HAP-1 (cell line): ENCODE data around the gene SNRNP27.
"Not testable (repeated sequence)": the region's sequence is repeated elsewhere in the genome, so short reads cannot be mapped to it uniquely, and the experiment has no call there.

Source experiments
- DNase-seq, 2 experiments: peaks; one replicate each; pipeline ENCODE4 v3.0.0-alpha.2; 2016 to 2020; ENCODE audit warnings: low spot score in 2 of 2
- H3K27me3 ChIP-seq: fragments of 250-450 bp; sonication (Bioruptor Pico); 2 replicates; pipeline ENCODE4 v1.5.1; 2020; ENCODE audit warnings: low read depth, mild to moderate bottlenecking, moderate library complexity
- H3K36me3 ChIP-seq: fragments of 250-450 bp; sonication (Bioruptor Pico); replicated peaks from 2 replicates; pipeline ENCODE4 v1.5.1; 2020; ENCODE audit warnings: mild to moderate bottlenecking
- H3K4me1 ChIP-seq: fragments of 250-450 bp; sonication (Bioruptor Pico); 2 replicates; pipeline ENCODE4 v1.5.1; 2020; ENCODE audit warnings: mild to moderate bottlenecking
- H3K4me3 ChIP-seq: fragments of 250-450 bp; sonication (Bioruptor Pico); 2 replicates; pipeline ENCODE4 v1.5.1; 2020; ENCODE audit warnings: mild to moderate bottlenecking, moderate library complexity
- H3K9me3 ChIP-seq: fragments of 250-450 bp; sonication (Bioruptor Pico); 2 replicates; pipeline ENCODE4 v1.5.1; 2020; ENCODE audit warnings: mild to moderate bottlenecking, moderate library complexity
- in situ Hi-C: fragments of 300-500 bp; cut with MboI; formaldehyde crosslinking; loops from 3 replicates; pipeline ENCODE4 v1.14.3; 2020; ENCODE audit warnings: low sequenced_read_pairs, inconsistent platforms, mixed read lengths

The SNRNP27 gene, protein sequence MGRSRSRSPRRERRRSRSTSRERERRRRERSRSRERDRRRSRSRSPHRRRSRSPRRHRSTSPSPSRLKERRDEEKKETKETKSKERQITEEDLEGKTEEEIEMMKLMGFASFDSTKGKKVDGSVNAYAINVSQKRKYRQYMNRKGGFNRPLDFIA

DNA sequence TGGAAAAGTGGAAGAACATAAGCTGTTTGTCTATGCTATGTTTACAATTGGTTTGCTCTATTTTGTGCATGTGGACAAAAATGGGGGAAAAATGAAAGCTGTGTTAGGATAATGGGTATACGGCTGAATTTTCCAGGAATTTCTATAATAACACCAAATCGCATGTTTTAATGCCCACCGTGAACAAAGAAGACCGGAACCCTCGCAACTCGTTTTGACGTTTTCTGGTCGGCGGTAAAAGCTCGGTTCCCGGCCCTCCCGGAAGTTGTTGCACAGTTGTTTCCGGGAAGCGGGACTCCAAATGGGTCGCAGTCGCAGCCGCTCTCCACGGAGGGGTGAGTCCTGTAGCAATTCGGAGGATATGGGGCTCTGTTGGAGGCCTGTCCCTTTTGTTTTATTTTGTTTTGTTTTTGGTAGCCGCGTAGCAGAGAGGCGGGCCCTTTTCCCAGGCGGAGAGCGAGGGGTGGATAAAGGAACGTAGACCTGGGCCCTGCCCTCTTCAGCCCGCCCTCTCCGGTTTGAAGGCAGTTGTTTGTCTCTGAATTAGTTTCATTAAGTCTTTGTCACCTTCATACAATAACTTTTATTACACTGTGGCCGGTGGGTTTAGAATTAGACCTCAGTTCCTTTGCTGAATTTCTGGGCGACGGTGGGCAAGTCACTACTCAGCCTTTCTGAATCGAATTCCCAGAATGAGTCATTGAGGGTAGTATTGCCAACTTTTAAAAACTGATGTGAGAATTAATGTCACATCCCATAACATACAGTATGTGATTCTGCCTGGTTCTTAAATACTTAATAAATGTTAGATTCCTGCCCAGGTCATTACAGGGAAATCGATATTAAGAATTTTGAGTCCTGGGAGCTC is at the start of gene SNRNP27:
Gene SNRNP27, plus strand, starts transcription at position 273 of the 868 bp plus-strand sequence. Its CDS starts 29 bp downstream, at position 302.
- Histone ChIP-seq H3K4me3 (peak within 1 kb of the TSS; percentile 69), H3K36me3 (peaks cover 28% of the 10 kb centered on the region), H3K4me1 (0 out of 2 replicates have a peak, but pooled peaks cover 4% of the 10 kb centered on the region), H3K9me3 (no peaks in the 10 kb centered on the region), H3K27me3 (no peaks in the 10 kb centered on the region)
- peak; percentile 69 to 87 for DNase-seq
- in situ Hi-C loops, result no loop called here

DNA sequence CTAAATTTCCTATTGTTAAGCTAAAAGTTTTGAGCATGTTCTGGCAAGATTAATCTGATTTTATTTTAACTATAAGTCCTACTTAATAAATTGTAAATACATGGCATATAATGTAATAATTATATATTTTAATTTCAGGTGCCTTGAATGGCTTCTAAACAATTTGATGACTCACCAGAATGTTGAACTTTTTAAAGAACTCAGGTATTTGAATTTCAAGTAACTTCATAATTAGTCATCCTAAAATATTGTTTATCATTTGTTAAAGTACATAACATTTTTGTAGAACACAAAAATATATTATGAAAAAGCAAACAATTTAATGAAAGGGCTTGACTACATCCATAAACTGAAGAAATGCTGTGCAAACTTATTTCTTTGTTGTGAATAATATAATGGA is 49.8 kb upstream of the SNRNP27 start:
- Histone ChIP-seq H3K36me3 (peaks cover 20% of the 10 kb centered on the region), H3K4me3 (no peak overlapping the region), H3K4me1 (peaks cover 8% of the 10 kb centered on the region), H3K9me3 (no peaks in the 10 kb centered on the region), H3K27me3 (no peaks in the 10 kb centered on the region)
- in situ Hi-C loops, result no loop called here
- DNase-seq, result no peak

DNA sequence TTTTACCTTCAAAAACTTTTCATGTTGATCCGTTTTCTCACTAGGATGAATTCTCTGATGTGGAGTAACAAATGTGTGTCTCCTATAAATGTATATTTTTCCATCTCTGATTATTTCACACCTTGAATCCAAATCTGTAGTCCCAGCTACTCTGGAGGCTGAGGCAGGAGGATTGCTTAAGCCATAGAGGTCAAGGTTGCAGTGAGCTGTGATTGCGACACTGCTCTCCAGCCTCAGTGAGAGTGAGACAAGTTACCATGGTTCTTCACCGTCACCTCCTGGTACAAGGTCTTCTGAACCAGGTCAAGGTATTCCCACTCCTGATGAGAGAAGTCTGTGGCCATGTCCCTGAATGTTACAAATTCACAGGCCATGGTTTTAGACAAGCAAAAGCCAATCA is 49.2 kb upstream of the SNRNP27 start:
- in situ Hi-C loops, result no loop called here
- H3K9me3 ChIP-seq, result no peaks in the 10 kb centered on the region
- peaks cover 20% of the 10 kb centered on the region for H3K36me3 ChIP-seq
- no peak for DNase-seq
- H3K4me1 ChIP-seq, result peaks cover 8% of the 10 kb centered on the region
- H3K27me3 ChIP-seq, result no peaks in the 10 kb centered on the region
- H3K4me3 ChIP-seq, result no peak overlapping the region

DNA sequence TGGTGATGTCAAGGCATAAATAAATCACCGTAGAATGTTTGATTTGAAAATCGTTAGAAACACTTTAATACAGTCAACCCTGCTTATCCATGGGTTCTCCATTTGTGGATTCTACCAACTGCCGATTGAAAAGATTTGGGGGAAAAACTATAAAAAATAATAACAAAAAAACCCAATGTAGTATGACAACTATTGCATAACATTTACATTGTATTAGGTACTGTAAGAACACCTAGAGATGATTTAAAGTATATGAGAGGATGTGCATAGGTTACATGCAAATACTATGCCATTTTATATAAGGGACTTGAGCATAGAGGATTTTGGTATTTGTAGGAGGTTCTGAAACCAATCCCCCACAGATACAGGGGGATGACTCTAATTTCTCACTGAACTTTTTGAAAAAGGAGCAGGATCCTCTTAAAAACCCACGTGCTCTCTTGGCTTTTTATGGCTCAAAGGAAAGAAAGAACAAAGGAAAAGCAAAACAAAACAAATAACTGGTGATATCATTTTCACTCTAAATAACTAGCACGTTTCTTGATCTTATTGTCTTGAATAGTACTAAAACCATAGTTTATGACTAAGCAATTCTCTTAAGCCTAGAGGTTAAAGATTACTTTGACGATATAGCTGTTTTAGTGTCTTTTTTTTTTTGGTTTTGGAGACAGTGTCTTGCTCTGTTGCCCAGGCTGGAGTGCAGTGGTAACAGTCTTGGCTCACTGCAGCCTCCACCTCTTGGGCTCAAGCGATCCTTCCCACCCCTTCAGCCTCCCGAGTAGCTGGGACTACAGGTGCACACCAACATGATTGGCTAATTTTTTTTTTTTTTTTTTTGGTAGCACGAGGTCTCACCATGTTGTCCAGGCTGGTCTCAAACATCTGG is 47.3 kb upstream of the SNRNP27 start:
- Histone ChIP-seq H3K9me3 (no peaks in the 10 kb centered on the region), H3K36me3 (peaks cover 18% of the 10 kb centered on the region), H3K27me3 (no peaks in the 10 kb centered on the region), H3K4me3 (no peak overlapping the region), H3K4me1 (peaks cover 8% of the 10 kb centered on the region)
- in situ Hi-C loops, result no loop called here
- no peak for DNase-seq

DNA sequence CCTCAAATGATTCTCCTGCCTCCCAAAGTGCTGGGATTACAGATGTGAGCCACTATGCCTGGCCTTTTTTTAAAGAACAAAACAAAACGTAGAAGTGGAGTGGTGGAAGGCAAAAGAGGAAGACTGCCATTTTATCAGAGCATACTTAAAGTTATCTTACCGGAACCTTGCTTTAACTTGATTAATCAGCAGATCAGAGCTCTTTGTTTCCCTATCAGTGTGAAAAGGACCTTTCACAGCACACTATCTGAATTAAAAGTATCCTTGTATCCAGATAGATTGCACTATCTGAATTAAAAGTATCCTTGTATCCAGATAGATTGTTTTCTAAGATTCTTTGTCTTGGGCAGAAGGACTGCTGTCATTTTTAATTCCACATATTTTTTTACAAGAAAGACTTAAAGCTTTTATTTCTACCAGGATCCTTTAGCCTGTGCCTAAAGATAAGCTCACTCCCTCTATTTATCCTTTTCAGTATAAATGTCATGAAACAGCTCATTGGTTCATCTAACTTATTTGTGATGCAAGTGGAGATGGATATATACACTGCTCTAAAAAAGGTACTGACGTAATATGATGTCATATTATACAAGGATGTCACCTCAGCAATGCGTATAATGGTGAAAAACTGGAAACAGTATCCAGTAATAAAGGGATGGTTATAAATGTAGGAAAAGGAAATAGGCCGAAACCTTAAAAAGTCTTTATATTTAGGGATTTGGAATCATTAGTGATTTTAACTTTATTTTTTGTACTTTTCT is 46.5 kb upstream of the SNRNP27 start:
- DNase-seq, result no peak
- no peaks in the 10 kb centered on the region for H3K27me3 ChIP-seq
- no peak overlapping the region for H3K4me3 ChIP-seq
- in situ Hi-C loops, result no loop called here
- H3K4me1 ChIP-seq, result peaks cover 8% of the 10 kb centered on the region
- peaks cover 14% of the 10 kb centered on the region for H3K36me3 ChIP-seq
- no peaks in the 10 kb centered on the region for H3K9me3 ChIP-seq

DNA sequence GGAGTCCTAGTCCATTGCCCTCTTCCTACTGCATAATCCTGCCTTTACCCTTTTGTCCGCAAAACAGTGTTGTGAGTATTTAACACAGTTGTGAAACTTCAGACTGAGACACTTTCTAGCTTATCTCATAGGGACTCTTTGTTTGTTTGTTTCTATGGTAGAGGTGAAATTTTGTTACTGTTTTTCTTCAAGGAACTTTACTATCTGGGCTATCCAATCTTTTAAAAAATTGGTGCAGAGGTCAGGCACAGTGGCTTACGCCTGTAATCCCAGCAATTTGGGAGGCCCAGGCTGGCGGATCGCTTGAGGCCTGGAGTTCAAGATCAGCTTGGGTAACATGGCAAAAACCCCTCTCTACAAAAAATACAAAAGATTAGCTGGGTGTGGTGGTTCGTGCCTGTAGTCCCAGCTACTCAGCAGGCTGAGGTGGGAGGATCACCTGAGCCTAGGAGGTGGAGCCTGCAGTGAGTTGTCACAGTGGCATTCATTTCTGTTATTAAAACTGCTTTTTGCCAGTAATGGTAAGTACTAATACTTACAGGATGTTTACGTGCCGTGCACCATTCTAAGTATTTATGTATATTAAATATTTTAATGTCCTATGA is 45.5 kb upstream of the SNRNP27 start:
- in situ Hi-C loops, result no loop called here
- Histone ChIP-seq H3K9me3 (no peaks in the 10 kb centered on the region), H3K4me3 (no peak overlapping the region), H3K4me1 (peaks cover 6% of the 10 kb centered on the region), H3K27me3 (no peaks in the 10 kb centered on the region), H3K36me3 (peaks cover 18% of the 10 kb centered on the region)
- no peak for DNase-seq

DNA sequence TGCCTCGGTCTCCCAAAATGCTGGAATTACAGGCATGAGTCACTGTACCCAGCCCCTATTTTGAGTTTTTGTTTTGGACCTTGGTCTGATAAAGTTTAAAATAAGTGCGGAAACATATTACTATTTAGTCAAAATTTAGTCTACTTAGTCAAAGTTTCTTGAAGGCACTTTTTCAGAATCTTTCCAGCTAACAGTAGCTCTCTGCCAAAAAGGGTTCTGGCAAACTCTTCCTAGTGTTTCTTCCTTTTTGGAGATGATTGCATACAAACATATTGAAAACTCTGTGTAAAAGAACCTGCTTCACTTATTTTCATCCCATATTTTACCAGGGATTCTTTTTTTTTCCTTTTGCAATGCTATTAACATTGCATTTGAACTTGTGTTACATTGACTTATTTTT is 35.5 kb upstream of the SNRNP27 start:
- H3K36me3 ChIP-seq, result peaks cover 2% of the 10 kb centered on the region
- H3K27me3 ChIP-seq, result no peaks in the 10 kb centered on the region
- H3K4me1 ChIP-seq, result no peaks in the 10 kb centered on the region
- in situ Hi-C loops, result no loop called here
- no peaks in the 10 kb centered on the region for H3K9me3 ChIP-seq
- no peak for DNase-seq
- no peak overlapping the region for H3K4me3 ChIP-seq

DNA sequence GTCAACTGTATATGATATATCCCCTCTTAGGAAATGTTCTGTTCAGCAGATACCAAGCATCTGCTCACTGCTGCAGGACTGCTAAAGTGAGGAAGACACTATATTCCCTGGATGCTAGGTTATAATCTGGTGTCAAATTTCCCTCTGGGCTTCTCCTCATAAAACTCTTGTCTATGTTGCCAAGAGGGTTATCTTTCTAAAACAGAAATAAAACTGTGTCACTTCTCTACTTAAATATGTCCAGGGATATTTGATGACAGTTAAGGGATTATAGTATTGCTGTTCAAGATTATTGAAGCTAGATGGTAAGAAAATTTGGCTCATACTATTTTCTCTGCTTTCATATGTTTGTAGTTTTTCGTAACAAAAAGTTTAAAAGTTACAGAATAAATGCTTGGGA is 30.5 kb upstream of the SNRNP27 start:
- H3K9me3 ChIP-seq, result no peaks in the 10 kb centered on the region
- in situ Hi-C loops, result no loop called here

DNA sequence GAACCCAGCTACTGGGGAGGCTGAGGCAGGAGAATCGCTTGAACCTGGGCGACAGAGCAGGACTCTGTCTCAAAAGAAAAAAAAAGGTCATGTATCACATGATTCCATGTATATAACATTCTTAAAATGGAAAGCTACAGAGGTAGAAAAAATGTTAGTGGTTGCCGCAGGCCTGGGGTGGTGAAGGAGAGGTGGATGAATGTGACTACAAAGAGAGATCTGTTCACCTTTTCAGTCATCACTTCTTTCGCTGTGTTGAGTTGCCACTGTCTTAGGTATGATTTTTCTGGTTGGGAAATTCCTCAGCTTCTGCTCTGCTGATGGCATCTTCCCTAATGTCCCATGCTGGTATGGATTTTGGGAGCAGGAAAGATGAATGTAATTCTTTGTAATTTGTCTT is 5.3 kb upstream of the SNRNP27 start:
- Histone ChIP-seq H3K4me3 (no peak overlapping the region), H3K27me3 (no peaks in the 10 kb centered on the region), H3K9me3 (no peaks in the 10 kb centered on the region), H3K36me3 (no peaks in the 10 kb centered on the region), H3K4me1 (0 out of 2 replicates have a peak, but pooled peaks cover 1% of the 10 kb centered on the region)
- in situ Hi-C loops, result no loop called here
- DNase-seq, result no peak

More for the DNA sequence above, 30.5 kb upstream of the SNRNP27 start:
- no peaks in the 10 kb centered on the region for H3K27me3 ChIP-seq
- no peak overlapping the region for H3K4me3 ChIP-seq
- no peak for DNase-seq
- peaks cover 26% of the 10 kb centered on the region for H3K36me3 ChIP-seq
- no peaks in the 10 kb centered on the region for H3K4me1 ChIP-seq

DNA sequence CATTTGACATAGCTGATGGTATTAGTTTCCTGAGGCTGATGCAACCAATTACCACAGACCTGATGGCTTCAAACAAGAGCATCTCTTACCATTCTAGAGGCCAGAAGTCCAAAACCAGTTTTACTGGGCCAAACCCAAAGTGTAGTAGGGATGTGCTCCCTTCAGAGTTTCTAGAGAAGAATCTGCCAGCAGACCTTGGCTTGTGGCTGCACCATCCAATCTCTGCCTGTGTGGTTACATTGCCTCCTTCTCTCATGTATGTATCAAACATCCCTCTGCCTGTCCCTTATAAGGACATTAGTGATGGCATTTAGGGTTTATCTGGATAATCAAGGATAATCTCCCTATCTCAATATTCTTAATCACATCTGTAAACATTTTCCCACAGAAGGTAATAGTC is 4.5 kb upstream of the SNRNP27 start:
- Histone ChIP-seq H3K27me3 (no peaks in the 10 kb centered on the region), H3K9me3 (no peaks in the 10 kb centered on the region), H3K4me1 (0 out of 2 replicates have a peak, but pooled peaks cover 2% of the 10 kb centered on the region), H3K36me3 (no peaks in the 10 kb centered on the region), H3K4me3 (no peak overlapping the region)
- in situ Hi-C loops, result no loop called here
- DNase-seq, result no peak

DNA sequence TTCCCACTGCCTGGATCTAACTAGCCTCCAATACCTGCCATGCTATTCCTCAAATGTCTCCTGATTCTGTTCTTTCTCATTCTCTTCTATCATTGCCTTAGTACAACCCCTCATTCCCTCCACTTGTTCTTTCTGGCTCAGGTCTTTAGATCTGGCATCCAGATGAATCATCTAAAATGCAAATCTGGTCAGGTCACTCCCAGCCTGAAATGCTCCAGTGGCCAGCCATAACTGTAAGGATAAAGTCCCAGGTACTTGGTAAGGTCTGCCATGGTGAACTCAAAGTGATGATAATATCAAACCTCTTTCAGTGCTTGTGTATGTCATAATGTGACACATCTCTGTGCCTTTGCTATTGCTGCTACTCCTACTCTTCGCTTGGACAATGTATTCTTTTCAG is 2.9 kb upstream of the SNRNP27 start:
- H3K27me3 ChIP-seq, result no peaks in the 10 kb centered on the region
- H3K4me1 ChIP-seq, result 0 out of 2 replicates have a peak, but pooled peaks cover 4% of the 10 kb centered on the region
- no peak overlapping the region for H3K4me3 ChIP-seq
- no peaks in the 10 kb centered on the region for H3K9me3 ChIP-seq
- H3K36me3 ChIP-seq, result no peaks in the 10 kb centered on the region
- in situ Hi-C loops, result no loop called here
- no peak for DNase-seq

DNA sequence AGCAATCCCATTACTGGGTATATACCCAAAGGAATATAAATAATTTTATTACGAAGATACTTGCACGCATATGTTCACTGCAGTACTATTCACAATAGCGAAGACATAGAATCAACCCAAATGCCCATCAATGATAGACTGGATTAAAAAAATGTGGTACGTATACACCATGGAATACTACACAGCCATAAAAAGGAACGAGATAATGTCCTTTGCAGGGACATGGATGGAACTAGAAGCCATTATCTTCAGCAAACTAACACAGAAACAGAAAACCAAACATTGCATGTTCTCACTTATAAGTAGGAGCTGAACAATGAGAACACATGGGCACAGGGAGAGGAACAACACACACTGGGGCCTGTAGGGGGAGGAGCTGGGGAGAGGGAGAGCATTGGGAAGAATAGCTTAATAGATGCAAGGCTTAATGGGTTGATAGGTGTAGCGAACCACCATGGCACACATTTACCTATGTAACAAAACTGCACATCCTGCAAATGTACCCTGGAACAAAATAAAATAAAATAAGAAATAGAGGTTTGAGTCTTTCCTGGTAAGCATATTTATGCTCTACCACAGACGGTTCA is 825 bp upstream of the SNRNP27 start:
- H3K4me3 ChIP-seq, H3K27me3 ChIP-seq, H3K4me1 ChIP-seq, H3K9me3 ChIP-seq, in situ Hi-C loops: not testable (repeated sequence)
- peaks cover 18% of the 10 kb centered on the region for H3K36me3 ChIP-seq
- DNase-seq, result peak in 1 of 2 experiments; percentile 20
